Measurements from ENCODE around the gene STX16.
A peak's percentile ranks its signal among the peaks of the same experiment; 100 is the strongest.

The STX16 gene

GRCh38 chr20:58618351-58619076 is 32.6 kb upstream of the STX16 start:
- DNase-seq (ENCODE audit: low spot score), result no peak

GRCh38 chr20:58619077-58619863 is 31.8 kb upstream of the STX16 start:
- DNase-seq (ENCODE audit: low spot score), result no peak

- peak; percentile 14 for DNase-seq (ENCODE audit: low spot score)
These were observed 31.1 kb upstream of the STX16 start for GRCh38 chr20:58619864-58620431.

- no peak for DNase-seq (ENCODE audit: low spot score)
These were observed 29.1 kb upstream of the STX16 start for GRCh38 chr20:58621906-58622548.

- no peak for DNase-seq (ENCODE audit: low spot score)
These were observed 28.2 kb upstream of the STX16 start for GRCh38 chr20:58622671-58623578.

GRCh38 chr20:58623579-58624473 is 27.3 kb upstream of the STX16 start:
- DNase-seq (ENCODE audit: low spot score), result peak; percentile 92

- DNase-seq (ENCODE audit: low spot score), result no peak
These were observed 26.4 kb upstream of the STX16 start for GRCh38 chr20:58624687-58625086.

GRCh38 chr20:58625585-58625984 is 25.5 kb upstream of the STX16 start:
- DNase-seq (ENCODE audit: low spot score), result no peak

GRCh38 chr20:58626051-58626450 is 25.0 kb upstream of the STX16 start:
- DNase-seq (ENCODE audit: low spot score), result no peak

GRCh38 chr20:58627212-58628072 is 23.6 kb upstream of the STX16 start:
- no peak for DNase-seq (ENCODE audit: low spot score)

- DNase-seq (ENCODE audit: low spot score), result no peak
These were observed 22.4 kb upstream of the STX16 start for GRCh38 chr20:58628491-58629214.

GRCh38 chr20:58629215-58629580 is 21.9 kb upstream of the STX16 start:
- DNase-seq (ENCODE audit: low spot score), result no peak

GRCh38 chr20:58630063-58630462 is 21.0 kb upstream of the STX16 start:
- DNase-seq (ENCODE audit: low spot score), result peak; percentile 80

GRCh38 chr20:58633161-58634053 is 17.7 kb upstream of the STX16 start:
- DNase-seq (ENCODE audit: low spot score), result no peak

GRCh38 chr20:58634059-58634458 is 17.0 kb upstream of the STX16 start:
- no peak for DNase-seq (ENCODE audit: low spot score)

- DNase-seq (ENCODE audit: low spot score), result no peak
These were observed 16.4 kb upstream of the STX16 start for GRCh38 chr20:58634521-58635278.

- DNase-seq (ENCODE audit: low spot score), result no peak
These were observed 15.8 kb upstream of the STX16 start for GRCh38 chr20:58635279-58635665.
